GM13977 (cell line): Measurements from ENCODE around the gene SHB.

ENCODE experiments used
- DNase-seq: peaks from one replicate; pipeline ENCODE4 v3.0.0; 2012; ENCODE audit warnings: low spot score
- CTCF ChIP-seq: IDR thresholded peaks from 2 replicates; pipeline ENCODE4 v1.5.1; 2012; ENCODE audit warnings: mild to moderate bottlenecking, control low read depth; ENCODE audit not compliant: insufficient read depth; ENCODE audit errors: extremely low read depth, missing control alignments
- in situ Hi-C: fragments of 300-500 bp; cut with MboI; formaldehyde crosslinking; loops from one replicate; pipeline ENCODE4 v1.12.0; 2022; ENCODE audit warnings: low sequenced_read_pairs, low pct_unique_long_range_greater_than_20kb, mixed read lengths, inconsistent platforms; ENCODE audit not compliant: unreplicated experiment

Gene SHB

DNA sequence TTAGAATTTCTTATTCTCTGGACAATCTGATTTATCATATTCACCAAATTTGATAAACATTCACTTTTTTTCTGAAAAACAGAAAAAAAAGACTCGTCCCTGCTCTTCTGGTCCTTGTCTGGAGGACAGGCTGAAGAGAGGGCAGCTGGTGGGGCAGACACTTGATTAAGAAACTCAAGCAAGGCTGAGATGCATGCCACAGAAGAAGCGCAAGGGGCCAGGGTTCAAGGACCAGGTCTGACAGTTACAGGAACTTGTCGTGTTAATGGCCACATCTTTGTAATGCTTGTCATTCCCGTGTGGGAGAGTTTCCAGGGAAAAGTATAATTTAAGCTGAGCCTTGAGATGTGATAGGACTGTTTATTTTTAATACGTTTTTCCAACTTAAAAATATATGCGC lies 40.6 kb upstream of the SHB start:
- no peak for DNase-seq
- in situ Hi-C loops, result no loop called here
- TF ChIP-seq CTCF, result no peak

- in situ Hi-C loops, result no loop called here
Observed at GRCh38 chr9:38108326-38108725, 39.3 kb upstream of the SHB start.

GRCh38 chr9:38107811-38108304 lies 38.8 kb upstream of the SHB start:
- no peak for TF ChIP-seq CTCF
- in situ Hi-C loops, result no loop called here
- no peak for DNase-seq

More at GRCh38 chr9:38108326-38108725, 39.3 kb upstream of the SHB start:
- TF ChIP-seq CTCF, result no peak
- DNase-seq, result no peak

DNA sequence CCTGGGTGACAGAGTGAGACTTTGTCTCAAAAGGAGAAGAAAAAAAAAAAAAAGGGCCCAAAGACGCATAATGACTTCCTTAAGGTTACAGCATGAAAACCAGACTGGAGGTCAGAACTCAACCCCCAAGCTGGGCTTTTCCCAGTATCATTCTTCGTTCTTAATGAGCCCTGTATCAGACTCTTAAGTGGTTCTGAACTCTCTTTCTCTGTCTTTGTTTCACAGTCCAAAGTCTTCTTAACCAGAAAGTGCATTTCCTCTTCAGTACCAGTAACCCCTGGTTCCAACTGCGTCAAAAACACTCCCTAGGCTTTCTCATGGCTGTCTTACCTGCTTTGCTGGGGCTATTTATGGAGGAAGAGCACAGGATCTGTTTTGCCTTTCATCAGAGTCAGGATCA lies 38.4 kb upstream of the SHB start:
- no peak for DNase-seq
- in situ Hi-C loops, result no loop called here
- TF ChIP-seq CTCF, result no peak

- DNase-seq, result no peak
- in situ Hi-C loops, result no loop called here
Observed at GRCh38 chr9:38106488-38106887, 37.5 kb upstream of the SHB start.

GRCh38 chr9:38103340-38103739 lies 34.3 kb upstream of the SHB start:
- in situ Hi-C loops, result no loop called here
- DNase-seq, result no peak
- no peak for TF ChIP-seq CTCF

More at GRCh38 chr9:38106488-38106887, 37.5 kb upstream of the SHB start:
- no peak for TF ChIP-seq CTCF

- in situ Hi-C loops, result no loop called here
- DNase-seq, result no peak
- TF ChIP-seq CTCF, result no peak
Observed at GRCh38 chr9:38101423-38101822, 32.4 kb upstream of the SHB start.
